A673 (cell line): Measurements from ENCODE around the gene DIDO1. TPM values are rescaled to one million over a fixed set of nuclear protein-coding genes. Genes with fewer than 3 reads are reported as not detected.

Experiments
- BruUV-seq: library from RNA; stranded (reverse); fragments of 400-500 nt; replicated peaks from 2 replicates; lab custom pipeline; 2021; lab: Mats Ljungman, UMichigan
- CTCF ChIA-PET: fragments of 300-600 bp; sonication (Branson Sonifier 250); formaldehyde crosslinking; loops from one replicate; lab custom pipeline; 2022; ENCODE audit warnings: antibody characterized with exemption; lab: Charles Lee
- POLR2A ChIA-PET: fragments of 300-600 bp; sonication (Branson Sonifier 250); formaldehyde crosslinking; loops from one replicate; lab custom pipeline; 2022; ENCODE audit warnings: antibody characterized with exemption; ENCODE audit not compliant: low non-redundant PET; lab: Charles Lee
- DNase-seq: peaks from one replicate; pipeline ENCODE4 v3.0.0-alpha.2; 2015; ENCODE audit warnings: low spot score
- H3K27ac ChIP-seq: fragments of 200-600 bp; sonication (generic); 2 replicates; pipeline ENCODE4 v1.5.1; 2016; ENCODE audit warnings: mixed run types, low read depth, mild to moderate bottlenecking, mixed read lengths, antibody characterized with exemption, low read length; ENCODE audit not compliant: poor library complexity, severe bottlenecking
- H3K27me3 ChIP-seq: fragments of 200-600 bp; sonication (generic); replicated peaks from 2 replicates; pipeline ENCODE4 v1.6.1; 2017; ENCODE audit warnings: mixed run types, low read depth, mild to moderate bottlenecking, mixed read lengths, antibody characterized with exemption, low read length; ENCODE audit not compliant: insufficient read depth, poor library complexity
- H3K36me3 ChIP-seq: fragments of 200-600 bp; sonication (generic); 2 replicates; pipeline ENCODE4 v1.6.1; 2016; ENCODE audit warnings: mixed run types, mild to moderate bottlenecking, mixed read lengths, antibody characterized with exemption, low read length; ENCODE audit not compliant: insufficient read depth, poor library complexity, severe bottlenecking
- H3K4me1 ChIP-seq: fragments of 200-600 bp; sonication (generic); 2 replicates; pipeline ENCODE4 v1.6.1; 2017; ENCODE audit warnings: mixed run types, mild to moderate bottlenecking, mixed read lengths, antibody characterized with exemption, low read length; ENCODE audit not compliant: insufficient read depth, poor library complexity, severe bottlenecking
- H3K4me3 ChIP-seq: fragments of 200-600 bp; sonication (generic); 2 replicates; pipeline ENCODE4 v1.5.1; 2016; ENCODE audit warnings: low read depth, mixed run types, mild to moderate bottlenecking, mixed read lengths, low read length; ENCODE audit not compliant: poor library complexity, severe bottlenecking
- H3K9me3 ChIP-seq: fragments of 200-600 bp; sonication (generic); 2 replicates; pipeline ENCODE4 v1.6.1; 2016; ENCODE audit warnings: mixed run types, low read depth, mild to moderate bottlenecking, mixed read lengths, antibody characterized with exemption, low read length; ENCODE audit not compliant: poor library complexity, severe bottlenecking
- CTCF ChIP-seq: fragments of 300-800, 200-600 bp; sonication (generic); conservative IDR thresholded peaks from 2 replicates; pipeline ENCODE4 v1.5.1; 2017; ENCODE audit warnings: low read depth, mild to moderate bottlenecking, antibody characterized with exemption, low read length, moderate library complexity, mixed read lengths
- EZH2 ChIP-seq: fragments of 200-600 bp; sonication (generic); IDR thresholded peaks from 2 replicates; pipeline ENCODE4 v1.6.1; 2017; ENCODE audit warnings: borderline replicate concordance, low read depth, mild to moderate bottlenecking, mixed read lengths, antibody characterized with exemption, low read length; ENCODE audit not compliant: poor library complexity, severe bottlenecking
- intact Hi-C: fragments of 100-400 bp; cut with micrococcal nuclease; formaldehyde crosslinking; loops from one replicate; pipeline ENCODE4 v1.10.0; 2022; ENCODE audit not compliant: unreplicated experiment
- total RNA-seq: library from RNA; stranded (reverse); gene quantifications from 2 replicates; pipeline ENCODE4 v1.2.3, GENCODE V29; 2021

Gene DIDO1
- total RNA-seq, 1 experiment from 2014 or later: 64.4 TPM

GRCh38 chr20:62831361-62831788, 94.9 kb downstream of the DIDO1 start:
- TF ChIP-seq EZH2 (no peak), CTCF (no peak)
- no peak overlapping the region for H3K27ac ChIP-seq
- no peak overlapping the region for H3K4me3 ChIP-seq
- H3K9me3 ChIP-seq: no peaks in the 10 kb centered on the region
- no TSS peak for BruUV-seq
- H3K27me3 ChIP-seq: no peaks in the 10 kb centered on the region
- DNase-seq: no peak
- no peaks in the 10 kb centered on the region for H3K36me3 ChIP-seq
- peaks cover 22% of the 10 kb centered on the region for H3K4me1 ChIP-seq
- CTCF ChIA-PET: no interaction called here
- intact Hi-C loops: no loop called here
- POLR2A ChIA-PET: no interaction called here

GRCh38 chr20:62830821-62831220, 95.5 kb downstream of the DIDO1 start:
- Histone ChIP-seq H3K4me1 (peaks cover 17% of the 10 kb centered on the region), H3K27me3 (no peaks in the 10 kb centered on the region), H3K9me3 (no peaks in the 10 kb centered on the region), H3K36me3 (no peaks in the 10 kb centered on the region), H3K4me3 (no peak overlapping the region), H3K27ac (no peak overlapping the region)
- no peak for DNase-seq
- ChIA-PET CTCF (no interaction called here), POLR2A (no interaction called here)
- TF ChIP-seq CTCF (no peak), EZH2 (no peak)
- BruUV-seq: no TSS peak
- intact Hi-C loops: no loop called here

GRCh38 chr20:62830251-62830650, 96.1 kb downstream of the DIDO1 start:
- Histone ChIP-seq H3K4me1 (peaks cover 11% of the 10 kb centered on the region), H3K27ac (no peak overlapping the region), H3K4me3 (no peak overlapping the region), H3K9me3 (no peaks in the 10 kb centered on the region), H3K27me3 (no peaks in the 10 kb centered on the region), H3K36me3 (no peaks in the 10 kb centered on the region)
- CTCF ChIA-PET: no interaction called here
- no peak for DNase-seq
- POLR2A ChIA-PET: no interaction called here
- intact Hi-C loops: no loop called here
- BruUV-seq: no TSS peak
- TF ChIP-seq EZH2: no peak
- no peak for TF ChIP-seq CTCF
